BJ (cell line): ENCODE data around the gene SLC30A7. TPM values are rescaled to one million over a fixed set of nuclear protein-coding genes. Genes with fewer than 3 reads are reported as not detected.

Experiments
- CTCF ChIA-PET: fragments of 350-600 bp; formaldehyde crosslinking; extraction: SDS; loops from one replicate; lab custom pipeline; 2021; ENCODE audit warnings: antibody characterized with exemption, inconsistent platforms; lab: Yijun Ruan, JAX
- POLR2A ChIA-PET: fragments of 300-600 bp; sonication (Branson Sonifier 250); formaldehyde crosslinking; extraction: SDS; loops from one replicate; lab custom pipeline; 2021; ENCODE audit warnings: antibody characterized with exemption; lab: Charles Lee
- DNase-seq: peaks from one replicate; pipeline ENCODE4 v3.0.0-alpha.2; 2011; ENCODE audit warnings: low read depth
- H3K27me3 ChIP-seq: 2 replicates; pipeline ENCODE4 v1.6.0; 2011; ENCODE audit warnings: low read length; ENCODE audit not compliant: control insufficient read depth, insufficient read depth
- H3K36me3 ChIP-seq: 2 replicates; pipeline ENCODE4 v1.5.1; 2011; ENCODE audit warnings: low read length; ENCODE audit not compliant: control insufficient read depth, insufficient read depth
- H3K4me3 ChIP-seq: 2 replicates; pipeline ENCODE4 v1.5.1; 2011; ENCODE audit warnings: low read depth, mild to moderate bottlenecking, control low read depth, low read length
- polyA plus RNA-seq: library from polyadenylated mRNA; depleted of rRNA; stranded (reverse); fragments of >200 nt; gene quantifications from 2 replicates; pipeline ENCODE4 v1.2.3, GENCODE V29; 2011
- TF ChIP-seq, protein P1 (sequence below): IDR thresholded peaks from 2 replicates; pipeline ENCODE4 v1.5.1; 2011; ENCODE audit warnings: low read depth, mild to moderate bottlenecking, control low read depth, inconsistent platforms, low read length, moderate library complexity; ENCODE audit not compliant: insufficient read depth

The SLC30A7 gene
- polyA plus RNA-seq, 1 experiment = 4.6 TPM

- Histone ChIP-seq H3K4me3 (no peak overlapping the region), H3K36me3 (peaks cover 2% of the 10 kb centered on the region; the same call in 1 of the 2 replicates), H3K27me3 (no peaks in the 10 kb centered on the region)
- no peak for DNase-seq
- POLR2A ChIA-PET = no interaction called here
- TF ChIP-seq, protein P1, sequence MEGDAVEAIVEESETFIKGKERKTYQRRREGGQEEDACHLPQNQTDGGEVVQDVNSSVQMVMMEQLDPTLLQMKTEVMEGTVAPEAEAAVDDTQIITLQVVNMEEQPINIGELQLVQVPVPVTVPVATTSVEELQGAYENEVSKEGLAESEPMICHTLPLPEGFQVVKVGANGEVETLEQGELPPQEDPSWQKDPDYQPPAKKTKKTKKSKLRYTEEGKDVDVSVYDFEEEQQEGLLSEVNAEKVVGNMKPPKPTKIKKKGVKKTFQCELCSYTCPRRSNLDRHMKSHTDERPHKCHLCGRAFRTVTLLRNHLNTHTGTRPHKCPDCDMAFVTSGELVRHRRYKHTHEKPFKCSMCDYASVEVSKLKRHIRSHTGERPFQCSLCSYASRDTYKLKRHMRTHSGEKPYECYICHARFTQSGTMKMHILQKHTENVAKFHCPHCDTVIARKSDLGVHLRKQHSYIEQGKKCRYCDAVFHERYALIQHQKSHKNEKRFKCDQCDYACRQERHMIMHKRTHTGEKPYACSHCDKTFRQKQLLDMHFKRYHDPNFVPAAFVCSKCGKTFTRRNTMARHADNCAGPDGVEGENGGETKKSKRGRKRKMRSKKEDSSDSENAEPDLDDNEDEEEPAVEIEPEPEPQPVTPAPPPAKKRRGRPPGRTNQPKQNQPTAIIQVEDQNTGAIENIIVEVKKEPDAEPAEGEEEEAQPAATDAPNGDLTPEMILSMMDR = no peak
- CTCF ChIA-PET = no interaction called here
Observed at GRCh38 chr1:100902365-100902764, 6.5 kb downstream of the SLC30A7 start.

- ChIA-PET POLR2A (no interaction called here), CTCF (interaction anchor here (0.7 kb wide), 1 partner anchor 17 kb away, joined by 7 read pairs; no protein-coding TSS in a partner anchor)
- DNase-seq = no peak
- H3K4me3 ChIP-seq = no peak overlapping the region
- TF ChIP-seq, protein P1 = no peak
- no peaks in the 10 kb centered on the region for H3K27me3 ChIP-seq
- H3K36me3 ChIP-seq = peaks cover 2% of the 10 kb centered on the region; the same call in 1 of the 2 replicates
Observed at GRCh38 chr1:100903777-100904176, 7.9 kb downstream of the SLC30A7 start.

GRCh38 chr1:100904528-100904927, 8.6 kb downstream of the SLC30A7 start:
- POLR2A ChIA-PET = no interaction called here
- H3K27me3 ChIP-seq = no peaks in the 10 kb centered on the region
- peaks cover 3% of the 10 kb centered on the region; the same call in 1 of the 2 replicates for H3K36me3 ChIP-seq
- TF ChIP-seq, protein P1 = no peak
- DNase-seq = no peak
- H3K4me3 ChIP-seq = no peak overlapping the region
- CTCF ChIA-PET = interaction anchor here (0.7 kb wide), 1 partner anchor 16 kb away, joined by 7 read pairs; no protein-coding TSS in a partner anchor

DNA sequence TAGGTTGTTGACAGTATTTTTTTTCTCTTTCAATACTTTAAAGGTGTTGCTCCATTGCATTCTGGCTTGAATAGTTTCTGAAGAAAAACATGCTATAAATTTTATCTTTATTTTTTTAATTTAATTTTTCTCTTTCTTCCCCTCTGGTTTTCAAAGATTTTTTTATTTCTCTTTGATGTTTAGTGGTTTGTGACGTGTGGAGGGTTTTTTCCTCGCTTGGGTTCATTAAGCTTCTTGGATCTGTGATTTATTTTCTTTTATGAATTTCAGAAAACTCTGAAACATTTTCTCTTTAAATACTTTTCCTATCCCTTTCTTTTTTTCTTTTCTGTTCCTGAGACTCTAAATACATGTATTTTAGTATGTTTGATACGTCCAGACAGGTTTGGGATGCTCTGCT, 9.3 kb downstream of the SLC30A7 start:
- POLR2A ChIA-PET = no interaction called here
- Histone ChIP-seq H3K36me3 (peaks cover 3% of the 10 kb centered on the region; the same call in 1 of the 2 replicates), H3K27me3 (no peaks in the 10 kb centered on the region), H3K4me3 (no peak overlapping the region)
- TF ChIP-seq, protein P1 = no peak
- no peak for DNase-seq
- CTCF ChIA-PET = no interaction called here

DNA sequence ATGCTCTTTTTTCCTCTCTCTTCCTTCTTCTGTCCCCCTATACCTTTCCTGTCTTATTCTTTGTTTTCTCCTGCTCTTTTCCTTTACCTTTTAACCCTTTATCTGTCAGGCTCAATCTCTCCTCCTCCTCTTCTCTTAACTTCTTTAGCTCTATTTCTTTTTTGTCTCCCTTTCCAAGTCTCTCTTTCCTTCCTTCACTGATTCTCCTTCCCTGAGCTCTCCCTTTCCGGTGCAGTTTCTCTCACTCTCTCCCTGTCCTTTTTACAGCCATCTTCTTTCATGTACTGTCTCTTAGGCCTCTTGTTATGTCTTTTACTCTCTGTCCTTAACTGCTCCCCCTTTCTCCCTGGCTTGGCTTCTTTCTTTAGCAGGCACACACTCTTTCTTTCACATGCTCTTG, 12.0 kb downstream of the SLC30A7 start:
- Histone ChIP-seq H3K36me3 (peaks cover 3% of the 10 kb centered on the region; the same call in 1 of the 2 replicates), H3K4me3 (no peak overlapping the region), H3K27me3 (no peaks in the 10 kb centered on the region)
- CTCF ChIA-PET = interaction anchor here (1.4 to 2.2 kb wide), 2 partner anchors 331 to 380 kb away, joined by 4 to 10 read pairs; no protein-coding TSS in a partner anchor
- TF ChIP-seq, protein P1 = no peak
- DNase-seq = no peak
- POLR2A ChIA-PET = no interaction called here
